PFSK-1 (cell line): Measurements from ENCODE around the gene SAMD4B.

Experiments used
- POLR2AphosphoS5 ChIP-seq: IDR thresholded peaks from 2 replicates; pipeline ENCODE4 v1.6.1; 2012; ENCODE audit warnings: low read depth, mild to moderate bottlenecking, control low read depth, low read length, moderate library complexity
- REST ChIP-seq, 2 experiments: IDR thresholded peaks; 2 replicates each; pipeline versions ENCODE4 v1.6.1 to v1.8.0; 2011 to 2012; ENCODE audit warnings: low read depth in 2 of 2, low read length in 2 of 2, control low read depth in 1 of 2, inconsistent platforms in 1 of 2, mild to moderate bottlenecking in 1 of 2, moderate library complexity in 1 of 2; ENCODE audit not compliant: insufficient read depth in 1 of 2

- TF ChIP-seq REST (IDR thresholded peaks at IDR 0.05; ENCODE audit: insufficient read depth in 1 of 2, low read depth in 2 of 2, low read length in 2 of 2): no peak
- no peak for TF ChIP-seq POLR2AphosphoS5
Measured at GRCh38 chr19:39427707-39428106, 85.5 kb downstream of the SAMD4B start.
